Stimulated activated CD8-positive, alpha-beta memory T cell treated with anti-CD3 and anti-CD28 coated beads, Interleukin-7, amount 100 ng/mL, for 48 hours (primary cell): ENCODE data around the gene CBFA2T3.
"Not testable (repeated sequence)": the region's sequence is repeated elsewhere in the genome, so short reads cannot be mapped to it uniquely, and the experiment has no call there.

Experiments used
- DNase-seq, 2 donors: peaks; one replicate each; pipeline ENCODE4 v3.0.0-alpha.2; 2020; ENCODE audit warnings: low read depth in 1 of 2; ENCODE audit errors: extremely low read depth in 1 of 2

CBFA2T3 gene

DNA sequence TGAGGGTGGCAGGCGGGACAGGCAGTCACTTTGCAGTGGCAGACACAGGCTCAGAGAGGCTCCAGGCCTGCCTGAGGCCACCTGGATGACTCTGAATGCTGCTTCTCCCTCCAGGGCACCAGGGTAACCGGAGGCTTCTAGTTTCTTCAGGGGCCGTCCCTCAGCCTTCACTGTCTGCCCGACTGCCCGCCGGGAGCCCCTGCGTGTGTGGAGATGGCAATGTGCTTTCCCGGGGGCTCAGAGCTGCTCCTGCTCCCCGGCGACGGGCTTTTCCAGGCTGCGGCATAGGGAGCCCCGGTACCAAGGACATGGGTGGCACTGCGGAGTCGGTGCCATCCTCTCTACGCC is 51.5 kb downstream of the CBFA2T3 start:
- DNase-seq = no peak

- DNase-seq = no peak
Measured at GRCh38 chr16:88924834-88925539, 52.0 kb downstream of the CBFA2T3 start.

DNA sequence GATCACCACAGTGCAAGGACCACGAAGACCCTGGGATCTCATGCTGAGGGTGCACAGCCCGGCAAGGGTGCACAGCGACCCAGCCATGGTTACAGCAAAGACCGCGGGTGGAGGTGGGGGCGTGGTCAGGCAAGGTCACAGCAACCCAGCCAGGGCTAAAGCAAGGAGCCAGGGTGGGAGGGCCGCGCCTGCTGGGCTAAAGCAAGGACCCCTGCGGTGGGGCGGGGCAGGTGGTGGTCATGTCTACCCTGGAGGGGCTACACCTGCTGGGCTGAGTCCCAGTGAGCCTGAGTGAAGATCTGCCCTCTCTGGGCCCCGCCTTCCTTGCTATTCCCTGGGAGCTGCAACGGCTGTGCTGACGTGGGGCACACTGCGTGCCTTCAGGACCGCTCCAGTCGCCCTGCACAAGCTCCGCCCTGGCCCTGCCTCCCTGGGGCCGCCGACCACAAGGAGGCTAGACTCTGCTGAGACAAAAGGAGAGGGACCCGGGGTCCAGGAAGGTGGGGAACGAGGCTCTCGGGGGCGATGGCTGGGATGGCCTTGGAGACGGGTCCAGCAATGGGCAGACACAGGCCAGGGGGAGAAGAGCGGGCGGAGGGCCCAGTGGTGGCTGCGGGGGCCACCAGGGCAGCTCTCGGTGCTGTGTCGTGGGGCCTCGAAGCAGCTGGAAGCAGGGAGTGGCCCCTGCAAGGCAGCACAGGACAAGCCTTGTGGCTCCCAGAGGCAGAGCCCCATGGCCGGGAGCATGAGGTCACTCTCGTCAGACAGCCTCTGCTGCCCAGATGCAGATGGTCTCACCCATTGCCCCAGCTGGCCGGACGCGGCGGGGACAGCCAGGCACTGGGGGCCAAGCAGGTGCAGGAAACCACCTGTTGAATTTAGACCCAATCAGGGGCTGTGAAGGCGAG is 52.8 kb downstream of the CBFA2T3 start:
- no peak for DNase-seq

- DNase-seq = no peak
Measured at GRCh38 chr16:88923450-88923849, 53.6 kb downstream of the CBFA2T3 start.

DNA sequence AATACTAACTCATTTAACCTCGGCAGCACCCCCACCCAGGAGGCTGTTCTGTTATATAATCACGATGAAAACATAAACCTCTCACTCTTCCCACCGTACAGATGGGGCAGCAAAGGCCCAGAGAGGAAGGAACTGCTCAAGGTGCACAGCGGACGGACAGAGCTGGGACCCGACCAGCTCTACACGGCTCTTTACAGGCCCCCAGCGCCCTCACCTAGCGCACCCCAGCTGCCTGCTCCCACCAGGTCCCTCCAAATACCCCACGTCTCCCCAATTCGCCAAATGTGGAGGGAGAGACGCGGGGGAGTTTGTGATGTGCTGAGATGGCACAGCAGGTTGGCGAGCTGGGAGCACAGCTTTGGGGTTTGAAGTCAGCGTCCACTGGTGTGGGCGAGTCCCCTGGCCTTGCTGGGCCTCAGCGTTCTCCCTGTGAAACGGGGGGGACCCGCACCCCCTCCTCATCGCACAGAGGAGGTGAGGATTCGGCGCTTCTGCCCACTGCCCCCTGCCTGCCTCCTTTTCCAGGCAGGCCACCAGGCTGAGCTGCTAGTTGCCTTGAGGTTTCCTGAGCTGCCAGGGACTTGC is 54.1 kb downstream of the CBFA2T3 start:
- DNase-seq = no peak

- DNase-seq = no peak
Measured at GRCh38 chr16:88922114-88922825, 54.7 kb downstream of the CBFA2T3 start.

GRCh38 chr16:88921591-88921990 is 55.4 kb downstream of the CBFA2T3 start:
- DNase-seq = no peak

GRCh38 chr16:88920618-88921590 is 56.1 kb downstream of the CBFA2T3 start:
- no peak for DNase-seq

- DNase-seq = no peak
Measured at GRCh38 chr16:88919936-88920335, 57.1 kb downstream of the CBFA2T3 start.

- DNase-seq = not testable (repeated sequence)
Measured at GRCh38 chr16:88918896-88919295, 58.1 kb downstream of the CBFA2T3 start.

DNA sequence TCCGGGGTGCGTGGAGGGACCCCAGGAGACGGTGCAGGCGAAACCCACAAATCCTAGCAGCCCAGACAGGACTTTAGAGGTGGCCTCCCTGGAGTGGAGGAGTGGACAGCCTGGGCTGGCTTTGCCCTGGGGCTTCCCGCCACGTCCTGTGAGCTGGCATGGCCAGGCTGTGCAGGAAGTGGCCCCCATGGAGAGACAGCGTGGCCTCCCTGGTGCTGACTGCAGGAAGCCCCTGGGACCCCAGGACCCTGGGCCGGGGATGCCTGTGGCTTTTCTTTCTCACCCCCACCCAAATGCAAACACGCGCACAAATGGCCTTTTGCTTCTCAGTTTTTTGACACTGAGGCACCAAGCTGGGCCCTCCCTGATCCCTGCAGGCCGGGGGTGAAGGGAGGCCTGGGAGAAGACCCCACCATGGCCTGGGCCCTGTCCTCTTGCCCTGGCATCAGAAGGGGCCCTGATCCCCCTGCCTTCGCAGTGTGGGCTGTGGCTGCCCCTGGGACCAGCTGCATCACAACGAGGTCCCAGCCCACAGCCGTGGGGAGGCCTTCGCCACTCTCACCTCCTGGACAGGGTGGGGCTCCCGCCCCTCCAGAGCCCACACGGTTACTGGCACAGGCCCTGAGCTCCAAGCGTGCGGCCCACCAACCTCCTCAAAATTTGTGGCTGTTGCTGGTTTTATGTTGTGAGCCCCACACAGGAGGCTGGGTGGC is 58.9 kb downstream of the CBFA2T3 start:
- DNase-seq = no peak

GRCh38 chr16:88917146-88917914 is 59.7 kb downstream of the CBFA2T3 start:
- no peak for DNase-seq

DNA sequence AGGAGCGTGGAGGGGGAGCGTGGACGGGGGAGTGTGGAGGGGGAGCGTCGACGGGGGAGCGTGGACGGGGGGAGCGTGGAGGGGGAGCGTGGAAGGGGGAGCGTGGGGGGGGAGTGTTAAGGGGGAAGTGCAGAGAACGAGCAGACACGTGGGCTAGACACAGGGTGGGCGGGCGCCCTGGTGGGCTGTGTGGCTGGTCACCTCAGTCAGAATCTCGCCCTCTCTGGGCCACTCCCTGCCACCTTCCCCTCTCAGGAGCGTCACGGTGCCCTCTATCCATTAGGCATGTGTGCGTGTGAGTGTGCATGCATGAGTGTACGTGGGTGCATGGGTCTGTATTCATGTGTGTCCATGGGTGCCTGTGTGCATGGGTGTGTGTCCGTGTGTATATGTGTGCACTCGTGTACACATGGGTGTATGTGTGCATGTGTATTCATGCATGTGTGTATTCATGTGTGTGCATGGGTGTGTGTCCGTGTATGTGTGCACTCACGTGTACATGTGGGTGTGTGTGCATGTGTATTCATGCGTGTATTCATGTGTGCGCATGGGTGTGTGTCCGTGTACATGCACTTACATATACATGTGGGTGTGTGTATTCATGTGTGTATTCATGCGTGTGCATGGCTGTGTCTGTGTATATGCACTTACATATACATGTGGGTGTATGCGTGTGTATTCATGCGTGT is 61.2 kb downstream of the CBFA2T3 start:
- no peak for DNase-seq

- no peak for DNase-seq
Measured at GRCh38 chr16:88914750-88915368, 62.1 kb downstream of the CBFA2T3 start.

GRCh38 chr16:88913870-88914269 is 63.1 kb downstream of the CBFA2T3 start:
- no peak for DNase-seq

GRCh38 chr16:88913001-88913612 is 63.9 kb downstream of the CBFA2T3 start:
- DNase-seq = no peak

GRCh38 chr16:88912556-88912955 is 64.5 kb downstream of the CBFA2T3 start:
- DNase-seq = no peak
